ENCODE data around the gene EVL.

Gene EVL

DNA sequence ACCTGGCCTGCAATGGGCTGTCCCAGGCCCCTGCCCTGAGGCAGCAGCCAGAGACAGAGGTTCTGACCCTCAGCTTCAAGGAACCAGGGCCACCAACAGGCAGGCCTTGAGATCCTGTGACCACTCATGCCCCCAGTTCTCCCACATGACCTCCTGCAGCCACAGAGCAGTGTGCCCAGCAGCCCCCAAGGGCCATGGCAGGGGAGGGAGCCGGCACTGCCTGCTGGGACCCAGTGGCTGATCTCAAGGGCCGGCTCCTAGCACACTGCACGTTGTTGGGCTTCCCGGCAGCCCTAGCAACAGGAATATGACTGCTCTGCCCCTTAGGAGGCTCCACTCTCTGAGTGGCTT lies 79.4 kb downstream of the EVL start:
- TF ChIP-seq, protein P1, sequence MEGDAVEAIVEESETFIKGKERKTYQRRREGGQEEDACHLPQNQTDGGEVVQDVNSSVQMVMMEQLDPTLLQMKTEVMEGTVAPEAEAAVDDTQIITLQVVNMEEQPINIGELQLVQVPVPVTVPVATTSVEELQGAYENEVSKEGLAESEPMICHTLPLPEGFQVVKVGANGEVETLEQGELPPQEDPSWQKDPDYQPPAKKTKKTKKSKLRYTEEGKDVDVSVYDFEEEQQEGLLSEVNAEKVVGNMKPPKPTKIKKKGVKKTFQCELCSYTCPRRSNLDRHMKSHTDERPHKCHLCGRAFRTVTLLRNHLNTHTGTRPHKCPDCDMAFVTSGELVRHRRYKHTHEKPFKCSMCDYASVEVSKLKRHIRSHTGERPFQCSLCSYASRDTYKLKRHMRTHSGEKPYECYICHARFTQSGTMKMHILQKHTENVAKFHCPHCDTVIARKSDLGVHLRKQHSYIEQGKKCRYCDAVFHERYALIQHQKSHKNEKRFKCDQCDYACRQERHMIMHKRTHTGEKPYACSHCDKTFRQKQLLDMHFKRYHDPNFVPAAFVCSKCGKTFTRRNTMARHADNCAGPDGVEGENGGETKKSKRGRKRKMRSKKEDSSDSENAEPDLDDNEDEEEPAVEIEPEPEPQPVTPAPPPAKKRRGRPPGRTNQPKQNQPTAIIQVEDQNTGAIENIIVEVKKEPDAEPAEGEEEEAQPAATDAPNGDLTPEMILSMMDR (IDR thresholded peaks at IDR 0.05; ENCODE audit: low read depth, low read length): no peak
- TF ChIP-seq MAX (IDR thresholded peaks at IDR 0.05; ENCODE audit: low read depth, low read length) (no peak), POLR2A (IDR thresholded peaks at IDR 0.05; ENCODE audit: extremely low read depth, insufficient read length) (no peak), MYC (IDR thresholded peaks at IDR 0.05; ENCODE audit: low read depth, low read length) (no peak)
- DNase-seq (ENCODE audit: low read depth): no peak
- no peak overlapping the region for H3K4me3 ChIP-seq (ENCODE audit: low read depth, low read length)

DNA sequence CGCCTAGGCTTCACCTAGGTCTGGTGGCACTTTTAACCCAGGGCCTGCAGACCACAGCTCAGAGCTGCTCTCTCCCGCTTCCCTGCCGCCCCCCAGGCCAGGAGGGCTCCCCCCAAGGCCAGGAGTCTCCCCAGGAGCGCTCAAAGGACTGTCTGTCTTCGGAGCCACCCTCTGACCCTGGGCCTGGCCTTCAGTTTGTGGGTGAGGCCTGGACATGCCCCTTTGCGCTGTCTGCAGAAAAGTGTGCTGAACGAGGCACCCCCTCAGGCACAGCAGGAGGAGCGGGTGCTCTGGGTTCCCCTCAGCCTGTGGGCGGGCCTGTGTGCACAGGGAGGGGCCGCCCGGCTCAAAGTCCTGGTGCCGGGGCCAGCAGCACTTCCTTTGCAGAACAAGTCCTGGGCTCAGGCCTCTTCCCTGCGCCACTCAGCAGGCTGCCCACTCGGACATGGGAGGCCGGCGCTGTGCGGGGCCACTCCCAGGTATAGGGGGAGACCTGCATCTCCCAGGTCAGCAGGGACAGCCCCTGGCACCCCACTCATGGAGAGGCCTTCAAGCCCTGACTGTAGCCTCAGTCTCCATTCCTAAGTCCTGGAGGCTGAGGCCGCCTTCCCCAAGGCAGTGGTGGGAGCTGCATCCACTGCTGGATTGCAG lies 79.9 kb downstream of the EVL start:
- DNase-seq (ENCODE audit: low read depth): no peak
- H3K4me3 ChIP-seq (ENCODE audit: low read depth, low read length): no peak overlapping the region
- no peak for TF ChIP-seq MAX (IDR thresholded peaks at IDR 0.05; ENCODE audit: low read depth, low read length)
- TF ChIP-seq, protein P1 (IDR thresholded peaks at IDR 0.05; ENCODE audit: low read depth, low read length): no peak
- no peak for TF ChIP-seq MYC (IDR thresholded peaks at IDR 0.05; ENCODE audit: low read depth, low read length)
- no peak for TF ChIP-seq POLR2A (IDR thresholded peaks at IDR 0.05; ENCODE audit: extremely low read depth, insufficient read length)

GRCh38 chr14:100145682-100146464 lies 80.7 kb downstream of the EVL start:
- TF ChIP-seq MAX (IDR thresholded peaks at IDR 0.05; ENCODE audit: low read depth, low read length) (no peak), POLR2A (IDR thresholded peaks at IDR 0.05; ENCODE audit: extremely low read depth, insufficient read length) (no peak), MYC (IDR thresholded peaks at IDR 0.05; ENCODE audit: low read depth, low read length) (no peak)
- TF ChIP-seq, protein P1 (IDR thresholded peaks at IDR 0.05; ENCODE audit: low read depth, low read length): no peak
- DNase-seq (ENCODE audit: low read depth): no peak
- no peak overlapping the region for H3K4me3 ChIP-seq (ENCODE audit: low read depth, low read length)

DNA sequence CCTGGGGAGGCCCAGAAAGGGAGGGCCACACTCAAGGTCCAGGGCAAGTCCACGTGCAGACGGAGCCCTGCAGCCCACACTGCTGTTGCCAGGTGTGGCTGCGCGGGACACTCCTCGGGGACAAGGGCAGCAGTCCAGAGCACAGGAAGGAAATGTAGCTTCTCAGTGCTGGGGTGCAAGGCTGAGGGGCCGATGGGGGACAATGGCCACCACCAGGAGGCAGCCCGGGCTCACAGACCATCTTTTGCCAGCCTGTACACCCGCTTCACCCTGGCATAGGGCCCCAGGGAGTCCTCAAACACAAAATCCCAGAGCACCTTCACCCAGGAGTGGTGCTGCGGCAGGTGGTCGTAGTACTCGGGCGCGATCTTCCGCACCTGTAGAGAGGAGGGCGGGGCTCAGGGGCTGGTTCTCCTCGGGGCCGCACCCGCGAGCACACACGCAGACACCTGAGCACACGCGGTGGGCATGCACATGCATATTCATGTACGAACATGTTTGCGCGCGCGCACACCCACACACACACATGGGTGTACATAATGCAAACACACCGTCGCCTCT lies 81.4 kb downstream of the EVL start:
- no peak for DNase-seq (ENCODE audit: low read depth)
- TF ChIP-seq MAX (IDR thresholded peaks at IDR 0.05; ENCODE audit: low read depth, low read length): no peak
- TF ChIP-seq, protein P1 (IDR thresholded peaks at IDR 0.05; ENCODE audit: low read depth, low read length): no peak
- no peak for TF ChIP-seq POLR2A (IDR thresholded peaks at IDR 0.05; ENCODE audit: extremely low read depth, insufficient read length)
- TF ChIP-seq MYC (IDR thresholded peaks at IDR 0.05; ENCODE audit: low read depth, low read length): no peak
- H3K4me3 ChIP-seq (ENCODE audit: low read depth, low read length): no peak overlapping the region

- no peak overlapping the region for H3K4me3 ChIP-seq (ENCODE audit: low read depth, low read length)
- TF ChIP-seq MAX (IDR thresholded peaks at IDR 0.05; ENCODE audit: low read depth, low read length) (no peak), POLR2A (IDR thresholded peaks at IDR 0.05; ENCODE audit: extremely low read depth, insufficient read length) (no peak), MYC (IDR thresholded peaks at IDR 0.05; ENCODE audit: low read depth, low read length) (no peak)
- TF ChIP-seq, protein P1 (IDR thresholded peaks at IDR 0.05; ENCODE audit: low read depth, low read length): no peak
- DNase-seq (ENCODE audit: low read depth): peak; percentile 32
Measured at GRCh38 chr14:100147181-100147631, 82.0 kb downstream of the EVL start.
